Dedifferentiated amniotic fluid mesenchymal stem cell (primary cell): Measurements from ENCODE around the gene CMTM3.
"Not testable (repeated sequence)": the region's sequence is repeated elsewhere in the genome, so short reads cannot be mapped to it uniquely, and the experiment has no call there.

Source experiments
- DNase-seq: peaks from one replicate; pipeline ENCODE4 v3.0.0-alpha.2; 2016; ENCODE audit errors: extremely low spot score

Gene CMTM3

DNA sequence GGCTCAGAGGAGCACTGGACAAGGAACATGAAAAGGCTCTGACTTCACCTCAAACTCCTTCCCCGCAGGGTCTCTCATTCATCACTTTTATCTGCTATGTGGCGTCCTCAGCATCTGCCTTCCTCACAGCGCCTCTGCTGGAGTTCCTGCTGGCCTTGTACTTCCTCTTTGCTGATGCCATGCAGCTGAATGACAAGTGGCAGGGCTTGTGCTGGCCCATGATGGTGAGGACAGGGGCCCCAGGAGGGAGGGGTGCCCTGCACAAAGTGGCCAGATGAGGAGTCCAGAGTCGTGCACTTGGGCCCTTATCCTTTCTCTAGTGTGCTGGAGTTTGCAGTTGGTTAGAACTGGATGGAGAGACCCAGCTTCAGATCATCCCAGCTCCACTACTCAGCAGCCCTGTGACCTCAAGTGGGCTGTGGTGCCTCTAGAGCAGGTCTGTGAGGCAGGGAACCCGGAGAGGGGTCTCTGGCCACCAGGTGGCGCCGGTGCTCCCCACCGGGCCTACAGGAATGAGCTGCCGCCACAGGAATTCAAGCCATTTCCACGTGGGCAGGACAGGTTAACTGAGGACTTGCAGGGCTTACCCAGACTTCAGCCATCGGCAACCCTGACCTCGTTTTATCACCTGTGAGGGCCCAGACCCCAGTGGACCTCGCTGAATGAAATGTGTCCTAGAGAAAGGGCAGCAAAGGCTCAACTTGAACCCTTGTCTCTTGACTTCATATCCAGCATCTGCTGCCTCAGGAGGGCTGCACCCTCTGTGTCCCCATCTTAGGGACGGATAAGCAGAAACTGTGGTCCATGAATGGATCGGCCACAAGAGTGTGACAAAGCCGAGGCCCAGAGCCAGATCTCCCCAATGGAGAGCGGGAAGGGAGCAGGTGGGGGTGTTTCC, 4.0 kb downstream of the CMTM3 start:
- DNase-seq: peak; percentile 84

- no peak for DNase-seq
Observed at GRCh38 chr16:66609139-66609510, 4.6 kb downstream of the CMTM3 start.

GRCh38 chr16:66610111-66610820, 5.8 kb downstream of the CMTM3 start:
- no peak for DNase-seq

- not testable (repeated sequence) for DNase-seq
Observed at GRCh38 chr16:66611911-66612310, 7.4 kb downstream of the CMTM3 start.

- DNase-seq: no peak
Observed at GRCh38 chr16:66612422-66612821, 7.9 kb downstream of the CMTM3 start.

DNA sequence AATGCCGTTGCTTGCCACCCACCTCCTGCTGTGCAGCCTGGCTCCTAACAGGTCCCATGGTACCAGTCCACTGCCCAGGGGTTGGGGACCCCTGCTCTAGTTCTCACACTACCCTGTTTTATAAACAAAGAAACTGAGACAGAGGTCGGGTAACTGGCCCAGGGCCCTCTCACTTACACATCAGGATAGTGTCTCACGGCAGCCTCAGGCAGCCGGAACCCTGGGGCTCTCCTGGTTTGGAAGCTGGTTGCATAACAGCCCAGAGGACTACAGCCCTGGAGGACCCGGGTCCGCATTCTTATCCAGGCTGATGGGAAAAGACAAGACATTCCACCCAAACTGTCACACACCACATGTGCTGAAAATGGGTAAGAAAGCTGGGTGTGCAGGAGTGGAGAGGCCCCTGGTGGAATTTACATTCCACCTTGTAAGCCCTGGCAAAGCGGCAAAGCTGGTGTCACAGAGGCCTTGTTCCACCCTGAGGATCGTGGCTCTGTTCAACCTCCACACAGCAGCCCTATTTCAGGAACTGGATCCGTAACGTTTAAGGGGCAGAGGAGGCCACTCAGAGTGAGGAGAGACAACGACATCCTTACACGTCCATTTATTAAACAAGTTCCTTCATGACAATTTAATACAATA, 9.8 kb downstream of the CMTM3 start:
- no peak for DNase-seq

DNA sequence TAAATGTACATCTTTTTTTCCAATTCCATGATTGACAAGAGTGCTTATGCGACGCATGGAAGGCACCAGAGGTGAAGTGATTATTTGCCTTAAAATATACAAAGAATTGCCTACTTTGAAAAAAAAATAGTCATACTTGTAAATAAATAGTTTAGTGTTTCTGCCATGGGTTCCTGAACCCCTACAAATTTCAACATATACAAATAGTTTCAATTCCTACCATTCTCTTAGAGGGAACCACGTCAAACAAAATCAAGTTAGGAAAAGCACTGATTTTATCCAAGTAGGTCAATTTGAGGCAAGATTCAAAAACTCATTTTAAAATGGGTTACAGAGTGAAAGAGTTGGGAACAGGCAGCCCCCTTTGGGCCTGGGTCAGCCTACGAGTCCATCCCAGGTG, 11.7 kb downstream of the CMTM3 start:
- DNase-seq: no peak

GRCh38 chr16:66616592-66616991, 12.1 kb downstream of the CMTM3 start:
- DNase-seq: no peak

DNA sequence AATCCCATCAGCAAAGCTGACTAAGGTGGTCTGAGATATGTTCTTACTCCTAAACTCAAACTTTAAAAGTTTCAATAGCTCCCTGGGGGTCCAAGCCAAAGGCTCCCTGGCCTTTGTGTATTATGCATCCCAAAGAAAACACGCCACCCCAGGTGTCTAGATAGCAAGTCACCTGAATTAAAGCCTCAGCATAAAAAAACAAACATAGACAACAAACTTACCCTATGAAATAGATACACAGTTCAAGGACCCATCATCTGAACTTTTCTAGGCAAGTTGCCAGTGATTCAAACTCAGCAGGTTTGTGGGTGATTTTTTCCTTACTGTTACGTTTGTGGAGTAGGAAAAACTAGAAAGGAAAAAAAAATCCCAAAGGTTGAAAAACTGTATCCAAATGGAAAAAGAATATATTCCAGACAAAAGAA, 12.5 kb downstream of the CMTM3 start:
- no peak for DNase-seq

GRCh38 chr16:66617728-66618127, 13.2 kb downstream of the CMTM3 start:
- DNase-seq: no peak

GRCh38 chr16:66618588-66619375, 14.3 kb downstream of the CMTM3 start:
- DNase-seq: peak; percentile 90

- DNase-seq: no peak
Observed at GRCh38 chr16:66619534-66620428, 15.3 kb downstream of the CMTM3 start.

GRCh38 chr16:66620429-66620795, 15.9 kb downstream of the CMTM3 start:
- no peak for DNase-seq

- DNase-seq: no peak
Observed at GRCh38 chr16:66621973-66622372, 17.5 kb downstream of the CMTM3 start.

DNA sequence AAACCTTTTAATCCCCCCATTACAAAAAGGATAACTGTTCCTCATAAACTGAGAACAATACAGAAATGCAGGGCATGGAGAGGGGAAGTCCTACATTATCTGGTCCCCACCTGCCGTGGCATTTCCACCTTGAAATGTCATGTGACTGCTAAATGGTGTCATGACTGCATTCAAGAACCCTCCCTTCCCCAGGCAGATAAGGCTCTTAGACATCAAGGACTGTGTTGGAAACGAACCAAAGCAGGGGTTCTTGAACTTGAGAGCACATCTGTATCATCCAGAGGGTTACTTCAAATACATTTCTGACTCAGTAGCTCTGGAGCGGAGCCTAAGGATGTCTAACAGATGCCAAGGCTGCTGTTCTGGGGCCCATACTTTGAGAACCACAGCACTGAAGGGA, 18.4 kb downstream of the CMTM3 start:
- DNase-seq: no peak

DNA sequence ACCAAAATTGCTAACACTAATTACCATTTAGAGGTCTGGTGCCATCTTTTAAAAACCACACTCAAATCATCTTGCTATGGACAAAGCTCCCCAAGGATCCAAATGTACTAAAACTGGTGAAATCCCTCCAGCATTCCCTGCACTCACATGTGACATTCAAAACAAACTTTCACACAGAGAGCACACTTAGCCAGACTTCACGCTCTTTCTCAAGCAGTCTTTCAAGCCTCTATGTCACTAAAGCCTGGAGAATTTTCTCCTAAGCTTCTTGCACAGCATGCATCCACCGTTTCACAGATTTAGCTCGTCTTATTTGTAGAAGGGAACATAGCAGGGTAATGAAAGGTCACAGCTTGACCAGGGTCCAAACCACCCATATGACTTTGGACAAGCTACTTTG, 19.3 kb downstream of the CMTM3 start:
- DNase-seq: no peak

GRCh38 chr16:66627611-66628378, 23.3 kb downstream of the CMTM3 start:
- not testable (repeated sequence) for DNase-seq

DNA sequence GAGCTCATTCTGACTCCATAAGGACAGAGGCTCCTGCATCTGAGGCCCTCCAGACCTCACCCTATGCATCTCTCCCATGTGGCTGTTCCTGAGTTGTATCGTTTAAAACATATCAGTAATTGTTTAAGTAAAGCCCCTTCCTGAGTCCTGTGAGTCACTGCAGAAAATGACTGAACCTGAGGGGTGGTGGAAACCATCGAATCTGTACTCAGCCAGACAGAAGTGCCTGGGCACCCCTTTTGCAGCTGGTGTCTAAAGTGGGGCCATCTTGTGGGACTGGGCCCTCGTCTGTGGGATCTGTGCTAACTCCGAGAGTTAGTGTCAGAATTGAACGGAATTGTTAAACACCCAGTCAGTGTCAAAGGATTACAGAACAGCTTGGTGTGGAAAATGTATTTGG, 25.4 kb downstream of the CMTM3 start:
- DNase-seq: no peak

GRCh38 chr16:66630561-66631260, 26.2 kb downstream of the CMTM3 start:
- DNase-seq: not testable (repeated sequence)
